Coronary artery (tissue), 2 donors: ENCODE measurements around the gene NCMAP.
A peak's percentile ranks its signal among the peaks of the same experiment; 100 is the strongest.

Experiments
- DNase-seq: peaks from one replicate; pipeline ENCODE4 v3.0.0-alpha.2; 2017; ENCODE audit warnings: low spot score
- H3K27ac ChIP-seq, 2 donors: fragments of 200-600 bp; sonication (generic); one replicate each; pipeline ENCODE4 v1.5.1; 2016 to 2019
- H3K4me3 ChIP-seq: fragments of 200-600 bp; sonication (generic); 2 replicates; pipeline ENCODE4 v1.5.1; 2016; ENCODE audit warnings: mild to moderate bottlenecking, moderate library complexity
- TF ChIP-seq, protein P1 (sequence below): fragments of 200-600 bp; sonication (generic); IDR thresholded peaks from one replicate; pipeline ENCODE4 v1.5.1; 2019; ENCODE audit warnings: antibody characterized with exemption

NCMAP gene

DNA sequence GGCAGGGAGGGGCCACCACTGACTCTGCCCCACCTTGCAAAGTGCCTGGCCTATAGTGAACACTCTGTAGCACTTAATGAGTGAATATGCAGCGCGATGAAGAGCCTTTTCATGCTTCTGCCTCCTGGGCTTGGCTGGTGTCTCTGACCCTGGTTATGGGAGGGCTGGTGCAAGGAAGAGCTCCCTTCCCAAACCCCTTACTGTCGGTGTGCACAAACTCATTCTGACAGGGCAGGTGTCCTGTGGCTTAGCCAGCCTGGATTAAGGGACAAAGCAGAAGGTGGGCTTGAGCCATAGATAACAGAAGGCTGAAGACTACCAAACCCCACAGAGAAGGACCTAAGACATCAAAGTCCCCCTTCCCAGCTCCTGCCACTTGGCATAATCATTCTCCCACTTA, 2.0 kb upstream of the NCMAP start:
- H3K4me3 ChIP-seq = no peak overlapping the region
- TF ChIP-seq, protein P1, sequence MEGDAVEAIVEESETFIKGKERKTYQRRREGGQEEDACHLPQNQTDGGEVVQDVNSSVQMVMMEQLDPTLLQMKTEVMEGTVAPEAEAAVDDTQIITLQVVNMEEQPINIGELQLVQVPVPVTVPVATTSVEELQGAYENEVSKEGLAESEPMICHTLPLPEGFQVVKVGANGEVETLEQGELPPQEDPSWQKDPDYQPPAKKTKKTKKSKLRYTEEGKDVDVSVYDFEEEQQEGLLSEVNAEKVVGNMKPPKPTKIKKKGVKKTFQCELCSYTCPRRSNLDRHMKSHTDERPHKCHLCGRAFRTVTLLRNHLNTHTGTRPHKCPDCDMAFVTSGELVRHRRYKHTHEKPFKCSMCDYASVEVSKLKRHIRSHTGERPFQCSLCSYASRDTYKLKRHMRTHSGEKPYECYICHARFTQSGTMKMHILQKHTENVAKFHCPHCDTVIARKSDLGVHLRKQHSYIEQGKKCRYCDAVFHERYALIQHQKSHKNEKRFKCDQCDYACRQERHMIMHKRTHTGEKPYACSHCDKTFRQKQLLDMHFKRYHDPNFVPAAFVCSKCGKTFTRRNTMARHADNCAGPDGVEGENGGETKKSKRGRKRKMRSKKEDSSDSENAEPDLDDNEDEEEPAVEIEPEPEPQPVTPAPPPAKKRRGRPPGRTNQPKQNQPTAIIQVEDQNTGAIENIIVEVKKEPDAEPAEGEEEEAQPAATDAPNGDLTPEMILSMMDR = no peak
- no peak overlapping the region for H3K27ac ChIP-seq
- no peak for DNase-seq

DNA sequence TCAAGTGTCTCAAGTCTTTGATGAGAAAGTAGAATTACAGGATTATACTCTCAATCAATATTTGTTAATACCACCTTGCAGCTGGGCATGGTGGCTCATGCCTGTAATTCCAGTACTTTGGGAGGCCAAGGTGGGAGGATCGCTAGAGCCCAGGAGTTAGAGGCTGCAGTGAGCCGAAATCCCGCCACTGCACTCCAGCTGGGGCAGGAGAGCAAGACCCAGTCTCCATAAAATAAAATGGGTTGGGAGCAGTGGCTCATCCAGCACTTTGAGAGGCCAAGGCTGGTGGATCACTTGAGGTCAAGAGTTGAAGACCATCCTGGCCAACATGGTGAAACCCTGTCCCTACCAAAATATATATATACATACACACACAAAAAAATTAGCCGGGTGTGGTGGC, 1.2 kb upstream of the NCMAP start:
- DNase-seq = no peak
- TF ChIP-seq, protein P1 = no peak
- Histone ChIP-seq H3K4me3 (no peak overlapping the region), H3K27ac (no peak overlapping the region)

DNA sequence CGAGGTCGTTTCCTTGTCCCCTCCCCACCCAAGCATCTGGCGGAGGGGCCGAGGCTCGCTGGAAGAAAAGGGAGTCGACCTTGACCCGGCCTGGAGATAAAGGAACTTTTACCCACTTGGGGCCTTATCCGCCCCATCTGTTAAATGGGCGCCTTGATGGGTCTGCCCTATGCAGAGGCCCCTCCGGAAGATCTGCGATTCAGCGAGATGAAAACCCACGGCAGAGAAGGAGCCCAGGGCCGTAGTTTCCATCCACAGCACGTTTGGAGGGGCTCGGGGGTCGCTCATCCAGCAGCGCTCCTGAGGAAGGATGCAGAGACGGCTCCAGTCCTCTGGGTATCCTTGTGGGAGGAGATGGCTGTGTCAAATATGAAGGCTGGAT, 518 bp downstream of the NCMAP start:
- TF ChIP-seq, protein P1 = no peak
- no peak overlapping the region for H3K27ac ChIP-seq
- no peak for DNase-seq

DNA sequence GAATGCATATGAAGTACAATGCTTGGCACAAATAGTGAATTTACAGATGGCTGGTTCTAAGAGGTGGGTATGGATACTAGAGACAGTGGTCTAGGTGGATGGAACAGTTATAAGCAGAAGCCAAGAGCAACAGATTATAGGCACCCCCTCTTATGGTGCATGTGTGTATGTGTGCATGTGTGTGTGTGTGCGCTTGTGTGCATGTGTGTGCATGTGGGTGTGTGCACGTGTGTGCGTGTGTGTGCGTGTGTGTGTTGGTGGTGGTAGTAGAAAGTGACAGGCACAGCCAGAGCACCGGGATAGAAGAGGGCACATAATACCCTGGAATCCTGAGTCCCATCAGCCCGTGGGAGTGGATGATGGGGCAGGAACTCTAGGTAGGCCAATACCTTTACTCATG, 1.3 kb downstream of the NCMAP start:
- no peak for DNase-seq
- Histone ChIP-seq H3K4me3 (no peak overlapping the region), H3K27ac (no peak overlapping the region)
- TF ChIP-seq, protein P1 = no peak

More for the DNA sequence above, 518 bp downstream of the NCMAP start:
- H3K4me3 ChIP-seq = peak overlapping the region; percentile 26

DNA sequence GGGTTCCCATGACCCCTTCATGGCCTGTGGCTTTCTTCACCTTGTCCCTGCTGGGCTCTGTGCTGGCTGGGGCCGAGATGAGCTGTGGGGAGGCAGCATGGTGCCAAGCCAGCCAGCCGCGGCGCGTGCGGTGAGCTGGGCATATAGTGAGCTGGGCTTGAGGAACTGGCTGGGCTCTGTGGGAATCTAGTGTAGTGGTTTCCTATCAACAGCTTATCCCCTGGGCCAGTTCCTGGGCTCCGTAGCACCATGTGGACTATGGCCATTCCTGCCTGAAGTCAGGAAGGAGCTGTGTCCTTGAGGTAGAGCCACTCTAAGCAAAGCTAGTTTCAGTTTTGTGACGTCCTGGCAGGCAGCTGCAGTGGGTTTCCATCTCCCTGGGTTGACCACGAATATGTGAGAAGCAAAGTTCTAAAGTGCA, 1.8 kb downstream of the NCMAP start:
- Histone ChIP-seq H3K27ac (no peak overlapping the region), H3K4me3 (no peak overlapping the region)
- no peak for DNase-seq
- TF ChIP-seq, protein P1 = no peak

DNA sequence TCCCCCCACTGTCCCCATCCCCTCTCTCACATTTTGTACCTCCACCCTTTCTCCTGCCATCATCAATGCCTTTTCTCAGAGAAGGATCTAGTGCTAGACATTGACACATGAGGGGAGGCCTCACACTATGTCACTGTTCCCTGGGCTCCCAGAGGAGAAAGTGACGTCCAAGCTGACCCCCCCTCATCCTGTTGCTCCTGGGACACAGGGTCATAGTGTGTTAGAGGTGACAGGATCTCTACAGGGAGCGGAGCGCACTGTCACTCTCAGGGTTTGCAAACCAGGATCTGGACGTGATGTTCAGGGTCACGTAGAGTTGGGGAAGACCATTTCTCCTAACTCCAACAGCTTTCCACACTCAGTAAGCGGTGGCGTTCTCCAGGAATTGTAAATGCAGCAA, 2.6 kb downstream of the NCMAP start:
- no peak overlapping the region for H3K27ac ChIP-seq
- TF ChIP-seq, protein P1 = no peak
- DNase-seq = no peak
- H3K4me3 ChIP-seq = no peak overlapping the region

DNA sequence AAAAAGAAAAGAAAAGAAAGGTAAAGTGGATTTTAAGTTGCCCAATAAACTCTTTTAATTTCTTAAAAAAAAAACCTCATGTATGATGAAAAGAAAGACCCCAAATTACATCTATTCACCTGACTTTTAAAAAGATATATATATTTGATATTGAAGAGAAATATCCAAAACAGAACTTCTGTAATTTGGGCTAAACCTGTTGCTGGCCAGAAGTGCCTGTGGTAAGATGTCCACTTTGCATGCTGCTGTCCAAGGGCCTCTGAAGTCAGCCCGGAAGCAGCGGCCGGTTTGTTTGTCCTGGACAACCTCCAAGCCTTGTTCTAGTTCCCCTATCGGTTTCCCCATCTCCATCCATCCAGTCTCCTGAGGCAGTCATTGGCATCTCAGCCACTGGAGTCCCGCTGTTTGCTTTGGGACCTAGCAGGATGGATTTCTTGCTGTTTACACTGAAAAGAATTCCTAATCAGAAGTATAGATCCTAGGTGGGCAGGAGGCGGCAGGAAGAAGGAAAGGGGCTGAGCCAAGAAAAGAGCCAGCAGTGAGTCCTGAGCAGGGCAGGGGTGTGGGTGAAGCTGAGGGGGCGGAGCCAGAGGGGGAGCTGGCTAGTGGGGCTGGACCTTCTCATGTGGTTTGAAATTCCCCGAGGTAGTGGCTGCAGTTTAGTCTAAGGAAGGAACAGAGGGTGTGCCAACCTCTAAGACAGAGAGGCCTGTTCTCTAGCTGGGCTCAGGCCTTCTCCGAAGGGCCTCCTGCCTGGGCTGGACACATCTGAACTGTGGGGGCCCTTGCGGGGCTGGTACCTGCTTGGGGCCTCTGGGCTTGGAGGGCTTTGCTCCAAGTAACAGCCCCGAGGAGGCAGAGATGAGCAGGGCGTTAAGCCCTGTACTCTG, 3.3 kb downstream of the NCMAP start:
- TF ChIP-seq, protein P1 = no peak
- DNase-seq = no peak
- no peak overlapping the region for H3K4me3 ChIP-seq
- no peak overlapping the region for H3K27ac ChIP-seq
